Right renal pelvis (tissue), 4 donors: ENCODE results near the gene TMEM255B. TPM values are rescaled to one million over a fixed set of nuclear protein-coding genes. Genes with fewer than 3 reads are reported as not detected.
"Not testable (repeated sequence)": the region's sequence is repeated elsewhere in the genome, so short reads cannot be mapped to it uniquely, and the experiment has no call there.

ENCODE experiments used
- DNase-seq, 4 donors: peaks; one replicate each; pipeline ENCODE4 v3.0.0-alpha.2; 2013; ENCODE audit warnings: low read depth in 4 of 4, low spot score in 3 of 4, missing footprints in 1 of 4
- polyA plus RNA-seq, 4 donors: library from polyadenylated mRNA; unstranded; fragments of 120-200 nt; gene quantifications; one replicate each; pipeline ENCODE4 v1.2.1, GENCODE V29; 2013; ENCODE audit not compliant: insufficient read length in 4 of 4

TMEM255B gene
- polyA plus RNA-seq, 4 donors: 6.5 to 8.5 (median 7.7) TPM

DNA sequence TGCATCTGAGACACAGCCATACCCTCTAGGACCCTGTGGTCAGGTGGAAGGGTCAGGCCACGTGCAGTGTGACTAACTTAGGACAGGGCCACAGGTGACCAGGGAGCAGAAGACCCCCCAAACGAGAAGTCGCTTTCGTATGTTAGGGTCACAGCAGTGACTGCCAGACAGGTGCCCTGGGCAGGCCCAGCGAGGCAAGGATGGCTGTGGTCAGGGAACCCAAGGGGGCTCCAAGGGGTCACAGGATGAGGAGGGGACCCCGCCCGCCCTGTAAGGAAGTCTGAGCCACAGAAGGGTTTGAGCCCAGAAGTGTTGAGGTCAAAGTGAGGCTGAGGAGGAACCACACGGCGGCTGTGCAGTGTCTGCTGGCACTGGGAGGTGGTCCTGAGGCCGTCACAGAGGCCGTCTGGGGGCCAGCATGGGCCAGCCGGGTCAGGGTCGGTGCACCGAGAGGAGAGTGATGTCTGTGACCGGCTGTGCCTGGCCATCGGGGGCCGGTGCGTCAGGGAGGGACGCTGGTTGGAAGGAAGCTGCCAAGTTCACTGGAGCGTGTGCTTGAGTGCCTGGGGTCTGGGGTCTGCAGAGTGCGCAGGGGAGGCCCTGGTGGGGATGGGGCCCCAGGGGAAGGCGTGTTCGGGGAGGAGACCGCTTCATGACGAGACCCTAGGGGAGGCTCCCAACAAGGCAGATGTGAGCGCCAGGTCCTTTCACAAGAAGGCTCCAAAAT lies 24.8 kb upstream of the TMEM255B start:
- no peak for DNase-seq

DNA sequence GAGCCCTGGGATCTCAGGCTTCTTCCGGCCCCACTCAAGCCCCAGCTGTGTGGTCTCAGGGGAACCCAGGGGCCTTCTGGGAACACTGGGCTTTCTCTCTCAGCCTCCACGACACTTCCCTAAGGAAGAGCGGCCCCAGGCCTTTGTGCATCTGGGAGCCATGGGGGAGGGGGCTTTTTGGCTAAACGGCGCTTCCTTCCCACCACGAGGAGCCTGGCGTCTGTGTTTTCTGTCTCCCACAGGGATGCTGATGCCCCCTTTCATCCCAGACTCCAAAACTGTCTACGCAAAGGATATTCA lies 24.2 kb upstream of the TMEM255B start:
- DNase-seq: no peak

DNA sequence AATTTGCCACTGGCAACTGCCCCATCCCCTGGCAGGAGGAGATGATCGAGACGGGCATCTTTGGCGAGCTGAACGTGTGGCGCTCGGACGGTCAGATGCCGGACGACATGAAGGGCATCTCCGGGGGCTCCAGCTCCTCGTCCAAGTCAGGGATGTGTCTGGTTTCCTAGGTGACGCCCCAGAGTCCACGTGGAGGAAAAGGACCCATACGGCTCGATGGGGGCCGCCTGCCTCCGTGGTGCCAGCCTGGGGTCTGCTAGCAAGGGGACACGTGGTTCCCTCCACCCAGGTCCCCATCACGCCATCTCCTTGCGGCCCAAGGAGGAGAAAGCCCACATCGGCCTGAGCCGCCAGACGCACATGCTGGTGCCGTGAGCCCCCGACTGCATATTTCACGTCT lies 23.8 kb upstream of the TMEM255B start:
- no peak for DNase-seq

DNA sequence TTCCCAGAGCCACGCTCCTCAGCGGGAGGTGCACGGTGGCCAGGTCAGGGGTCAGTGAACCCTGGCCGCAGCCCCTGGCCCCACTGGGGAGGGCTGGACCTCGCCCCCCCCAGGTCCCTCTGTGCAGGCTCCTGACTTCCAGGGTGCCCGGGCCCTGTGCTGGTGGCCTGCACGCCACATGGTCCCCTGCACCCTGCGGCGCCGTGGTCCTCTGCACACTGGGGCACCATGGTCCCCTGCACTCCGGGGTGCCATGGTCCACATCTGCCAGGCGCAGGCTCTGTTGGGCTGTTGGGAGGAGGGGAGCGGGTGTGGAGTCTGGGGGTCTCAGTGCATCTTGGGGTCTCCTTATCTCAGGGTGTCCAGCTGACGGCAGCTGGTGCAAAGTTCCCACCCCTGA lies 23.3 kb upstream of the TMEM255B start:
- no peak for DNase-seq

DNA sequence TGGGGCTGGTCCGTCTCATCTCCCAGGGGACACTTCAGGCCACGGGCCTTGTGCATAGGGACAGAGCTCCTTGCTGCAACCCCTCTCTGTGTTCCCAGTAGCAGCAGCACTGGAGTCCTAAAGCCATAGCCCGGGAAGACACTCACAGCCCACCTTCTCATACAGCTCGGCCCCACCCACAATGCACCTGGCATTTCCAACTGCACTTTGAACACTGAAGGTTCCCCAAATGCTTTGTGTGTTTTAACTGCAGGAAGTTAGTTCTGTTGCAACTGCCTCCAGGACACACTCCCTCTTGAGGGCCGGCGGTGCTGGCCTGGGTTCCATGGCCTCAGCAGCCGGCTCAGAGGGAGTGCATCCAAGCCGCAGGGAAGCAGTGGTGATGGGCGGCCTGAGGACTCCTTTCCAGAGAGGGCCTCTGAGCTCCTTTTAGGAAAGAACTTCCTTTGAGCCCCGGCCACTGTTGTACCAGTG lies 22.7 kb upstream of the TMEM255B start:
- DNase-seq: no peak

DNA sequence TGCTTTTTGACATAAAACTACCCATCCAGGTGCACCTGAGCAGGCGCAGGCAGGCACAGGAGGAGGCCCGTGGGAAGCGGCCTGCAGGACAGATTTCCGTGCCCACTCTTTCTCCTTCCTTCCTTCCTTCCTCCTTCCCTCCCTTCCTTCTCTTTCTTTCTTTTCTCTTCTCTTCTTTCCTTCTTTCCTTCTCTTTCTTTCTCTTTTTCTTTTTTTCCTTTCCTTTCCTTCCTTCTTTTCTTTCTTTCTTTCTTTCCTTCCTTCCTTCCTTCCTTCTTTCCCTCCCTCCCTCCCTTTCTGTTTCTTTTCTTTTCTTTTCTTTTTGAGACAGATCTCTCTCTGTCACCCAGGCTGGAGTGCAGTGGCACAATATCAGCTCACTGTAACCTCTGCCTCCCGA lies 21.2 kb upstream of the TMEM255B start:
- DNase-seq: no peak

DNA sequence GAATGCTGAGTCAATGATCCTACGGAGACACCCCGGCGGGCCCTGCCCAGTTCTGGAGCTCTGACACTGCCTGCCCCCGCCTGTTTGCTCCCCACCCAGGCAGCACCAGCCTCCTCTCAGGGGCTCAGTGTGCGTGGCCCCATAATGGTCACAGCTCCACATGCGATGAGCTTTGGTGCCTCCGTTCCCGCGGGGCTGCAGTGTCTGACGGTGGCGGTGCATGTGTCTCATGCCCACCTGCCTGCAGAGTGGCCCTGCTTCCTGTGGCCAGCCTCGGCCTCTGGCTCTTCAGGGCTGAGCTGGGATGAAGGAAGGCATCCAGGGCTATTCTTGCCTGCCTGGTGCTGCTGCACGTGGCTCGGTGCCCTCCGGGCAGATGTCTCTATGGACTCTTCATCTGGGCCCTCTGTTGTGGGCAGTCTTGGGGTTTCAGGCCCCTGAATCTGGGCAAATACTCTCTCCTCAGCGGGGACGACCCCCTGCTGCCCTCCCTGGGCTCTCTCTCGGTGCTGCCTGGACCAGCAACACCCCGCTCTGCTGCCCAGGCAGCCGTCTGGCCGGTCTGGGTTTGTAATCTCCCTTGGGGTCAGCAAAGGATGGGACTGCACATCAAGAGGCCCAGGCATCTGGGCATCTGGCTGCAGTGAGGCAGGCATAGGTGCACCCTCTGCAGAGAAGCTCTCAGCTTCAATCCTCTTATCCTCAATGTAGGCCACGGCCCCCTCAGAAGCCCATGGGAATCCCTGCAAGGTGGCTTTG lies 19.3 kb upstream of the TMEM255B start:
- no peak for DNase-seq

DNA sequence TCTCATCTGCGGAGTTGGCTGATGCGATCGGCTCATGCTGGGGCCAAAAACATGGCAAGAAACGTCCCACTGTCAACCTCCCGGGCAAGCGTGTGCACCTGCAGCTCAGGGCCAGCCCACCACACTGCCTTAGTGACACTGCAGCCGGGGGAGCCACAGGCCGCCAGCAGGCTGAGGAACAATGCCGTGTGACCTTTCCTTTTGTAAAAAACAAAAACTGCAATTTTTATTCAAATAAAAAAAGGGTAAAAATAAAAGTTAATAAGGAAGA lies 18.8 kb upstream of the TMEM255B start:
- no peak for DNase-seq

DNA sequence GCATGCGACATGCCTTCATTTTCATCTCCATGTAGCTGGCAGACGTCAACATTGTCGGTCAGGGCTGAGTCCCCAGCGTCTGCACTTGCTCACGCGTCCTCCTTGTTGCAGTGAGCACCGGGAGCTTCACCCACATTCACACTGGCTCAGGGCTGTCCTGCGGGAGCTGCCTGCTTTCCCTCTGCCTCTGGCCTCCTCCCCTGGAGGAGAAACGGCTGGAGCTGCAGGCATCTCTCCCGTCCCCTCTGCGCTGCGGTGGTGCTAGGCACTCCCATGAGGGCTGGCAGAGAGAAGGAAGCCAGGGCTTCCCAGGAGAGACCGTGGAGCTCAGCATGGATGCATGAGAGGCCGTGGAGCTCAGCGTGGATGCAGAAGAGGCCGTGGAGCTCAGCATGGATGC lies 18.4 kb upstream of the TMEM255B start:
- DNase-seq: no peak

DNA sequence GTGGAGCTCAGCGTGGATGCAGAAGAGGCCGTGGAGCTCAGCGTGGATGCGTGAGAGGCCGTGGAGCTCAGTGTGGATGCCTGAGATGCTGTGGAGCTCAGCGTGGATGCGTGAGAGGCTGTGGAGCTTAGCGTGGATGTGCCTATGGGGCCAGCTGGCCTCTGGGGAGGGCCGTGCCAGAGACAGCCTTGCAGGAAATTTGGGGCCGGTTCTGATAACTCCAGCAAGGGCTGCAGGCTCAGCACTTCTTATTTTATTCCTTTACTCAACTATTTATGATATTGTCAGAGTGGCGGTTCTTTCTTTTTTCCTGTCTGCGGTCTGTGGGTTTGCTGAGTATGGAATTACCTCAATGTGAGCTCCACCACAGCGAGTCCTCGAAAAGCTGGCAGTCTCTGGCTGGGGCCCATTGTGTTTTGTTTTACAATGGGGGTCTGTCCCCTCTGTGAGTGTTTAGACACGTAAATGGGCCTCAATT lies 17.8 kb upstream of the TMEM255B start:
- no peak for DNase-seq

DNA sequence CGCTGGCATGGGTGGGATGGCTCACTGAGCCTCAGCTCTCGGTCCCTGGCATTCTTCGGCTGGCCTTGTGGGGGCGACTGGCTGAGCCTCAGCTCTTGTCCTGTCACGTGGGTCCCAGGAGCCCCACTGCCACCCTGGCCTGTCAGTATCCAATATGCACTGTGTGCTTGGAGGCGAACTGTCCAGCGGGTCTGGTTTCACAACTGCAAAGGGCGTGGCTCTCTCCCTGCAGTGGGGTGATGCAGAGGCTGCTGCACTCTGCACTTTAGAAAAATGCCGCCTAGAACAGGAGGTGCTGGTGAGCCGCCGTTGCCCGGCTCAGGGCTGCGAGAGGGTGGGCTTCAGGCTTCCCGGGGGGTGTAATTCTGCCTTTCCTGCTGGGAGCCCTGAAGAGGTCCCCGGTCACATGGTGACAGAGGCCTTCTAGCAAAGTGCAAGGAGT lies 17.0 kb upstream of the TMEM255B start:
- DNase-seq: peak in 2 of 4 donors; percentile 20 to 63

DNA sequence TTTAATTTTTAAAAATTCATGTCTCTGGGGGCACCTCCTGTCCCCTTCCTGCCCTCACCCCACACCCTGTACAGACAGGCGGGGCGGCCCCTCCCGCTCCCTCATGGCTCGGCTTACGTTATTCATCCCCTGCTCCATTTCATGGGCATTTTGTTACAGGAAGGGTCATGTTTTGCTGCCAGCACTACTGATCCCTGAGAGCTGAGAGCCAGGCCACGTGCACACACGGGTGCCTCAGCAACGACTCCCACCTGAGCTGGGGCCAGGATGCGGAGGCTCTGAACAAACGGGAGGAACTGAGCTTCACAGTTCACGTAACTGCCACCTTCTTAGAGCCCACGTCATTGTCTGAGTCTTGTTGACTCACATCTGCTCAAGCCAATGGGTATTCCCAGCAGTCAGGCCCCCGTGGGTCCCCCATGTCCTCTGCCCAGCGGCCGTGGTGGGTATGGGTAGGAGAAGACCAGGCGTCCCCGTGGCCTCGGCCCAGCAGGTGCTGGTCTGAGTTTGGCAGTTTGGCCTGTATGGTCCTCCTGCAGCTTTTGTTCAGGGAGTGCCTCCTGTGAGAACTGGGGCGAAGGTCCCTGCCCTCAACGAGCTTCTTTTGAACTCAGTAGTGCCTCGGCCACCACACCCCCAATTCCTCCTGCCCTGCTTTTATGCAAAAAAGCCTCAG lies 16.4 kb upstream of the TMEM255B start:
- DNase-seq: no peak

DNA sequence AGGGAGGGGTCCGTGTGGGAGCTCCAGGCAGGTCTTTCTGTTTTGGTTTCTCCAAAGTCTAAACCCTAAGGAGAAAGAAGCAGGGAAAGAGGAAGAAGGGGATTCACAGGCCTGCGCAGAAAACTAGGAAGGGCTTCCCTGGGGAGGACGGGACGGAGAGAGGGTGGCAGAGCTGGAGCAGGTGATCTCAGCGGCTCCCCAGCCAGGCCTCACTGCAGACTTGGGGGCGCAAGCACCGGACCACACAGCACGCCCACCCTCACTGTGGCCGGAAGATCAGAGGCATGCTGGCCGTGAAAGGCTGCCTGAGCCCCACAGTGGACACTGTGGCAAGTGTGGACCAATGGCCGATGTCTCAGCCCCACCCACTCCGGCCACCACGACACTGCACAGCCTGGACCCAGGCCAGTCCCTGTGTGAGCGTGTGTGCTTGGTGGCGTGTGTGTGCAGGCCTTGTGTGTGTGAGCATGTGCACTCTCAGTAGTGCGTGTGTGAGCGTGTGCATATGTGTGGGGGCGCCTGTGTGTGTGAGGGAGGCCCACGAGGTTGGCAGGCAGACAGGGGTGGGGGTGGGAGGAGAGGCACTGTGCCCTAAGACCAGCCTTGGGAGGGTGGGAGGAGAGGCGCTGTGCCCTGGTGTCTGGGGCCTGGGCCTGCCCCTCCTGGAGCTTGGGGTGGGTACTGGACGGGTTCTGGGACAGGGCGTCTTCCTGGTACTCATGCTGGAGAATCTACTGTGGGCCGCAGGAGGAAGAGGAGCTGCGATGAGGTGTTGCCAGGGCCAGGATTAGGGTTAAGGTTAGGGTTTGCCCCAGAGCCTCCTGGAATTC lies 15.4 kb upstream of the TMEM255B start:
- no peak for DNase-seq

DNA sequence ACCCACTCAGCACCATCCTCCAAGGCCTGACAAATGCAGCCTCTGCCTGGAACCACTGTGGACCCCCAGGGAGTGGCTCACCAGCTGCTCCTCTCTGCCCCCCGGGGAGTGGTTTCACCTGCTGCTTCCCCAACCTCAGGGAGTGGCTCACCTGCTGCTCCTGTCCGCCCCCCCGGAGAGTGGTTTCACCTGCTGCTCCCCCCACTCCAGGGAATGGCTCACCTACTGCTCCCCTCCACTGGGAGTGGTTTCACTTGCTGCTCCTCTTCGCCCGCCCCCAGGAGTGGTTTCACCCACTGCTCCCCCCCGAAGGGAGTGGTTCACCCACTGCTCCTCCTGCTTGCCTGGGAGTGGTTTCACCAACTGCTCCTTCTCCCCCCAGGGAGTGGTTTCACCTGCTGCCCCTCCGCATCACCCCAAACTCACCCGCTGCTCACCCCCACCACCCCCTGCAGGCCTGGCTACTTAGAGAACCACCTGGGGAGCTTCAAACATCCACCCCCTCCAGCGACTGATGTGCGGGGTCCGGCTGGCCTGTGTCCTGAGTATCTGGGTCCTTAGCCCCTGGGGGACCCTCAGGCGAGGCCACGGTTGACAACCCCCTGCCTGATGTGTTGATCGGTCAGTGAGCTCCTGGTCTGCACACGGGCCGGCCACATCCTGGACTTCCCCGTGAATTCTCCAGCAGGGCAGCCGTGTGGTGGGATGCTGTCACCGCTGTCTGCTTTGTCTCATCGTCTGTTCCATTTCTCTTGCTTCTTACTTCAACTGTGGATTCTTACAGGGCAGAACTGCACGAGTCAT lies 14.6 kb upstream of the TMEM255B start:
- DNase-seq: no peak

DNA sequence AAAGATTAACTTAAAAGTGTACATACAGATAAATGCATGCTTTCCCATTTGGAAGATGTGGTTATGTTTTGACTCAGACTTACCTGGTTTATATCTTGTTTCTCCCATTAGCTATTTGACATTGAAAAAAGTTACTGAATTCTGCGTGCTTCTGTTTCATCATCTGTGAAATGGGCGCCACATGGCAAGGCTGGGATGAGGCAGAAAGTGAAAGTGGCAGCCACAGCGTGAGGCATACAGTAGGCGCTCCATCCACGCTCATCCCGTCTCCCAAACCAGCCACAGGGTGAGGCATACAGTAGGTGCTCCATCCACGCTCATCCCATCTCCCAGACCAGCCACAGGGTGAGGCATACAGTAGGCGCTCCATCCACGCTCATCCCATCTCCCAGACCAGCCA lies 14.0 kb upstream of the TMEM255B start:
- DNase-seq: no peak

DNA sequence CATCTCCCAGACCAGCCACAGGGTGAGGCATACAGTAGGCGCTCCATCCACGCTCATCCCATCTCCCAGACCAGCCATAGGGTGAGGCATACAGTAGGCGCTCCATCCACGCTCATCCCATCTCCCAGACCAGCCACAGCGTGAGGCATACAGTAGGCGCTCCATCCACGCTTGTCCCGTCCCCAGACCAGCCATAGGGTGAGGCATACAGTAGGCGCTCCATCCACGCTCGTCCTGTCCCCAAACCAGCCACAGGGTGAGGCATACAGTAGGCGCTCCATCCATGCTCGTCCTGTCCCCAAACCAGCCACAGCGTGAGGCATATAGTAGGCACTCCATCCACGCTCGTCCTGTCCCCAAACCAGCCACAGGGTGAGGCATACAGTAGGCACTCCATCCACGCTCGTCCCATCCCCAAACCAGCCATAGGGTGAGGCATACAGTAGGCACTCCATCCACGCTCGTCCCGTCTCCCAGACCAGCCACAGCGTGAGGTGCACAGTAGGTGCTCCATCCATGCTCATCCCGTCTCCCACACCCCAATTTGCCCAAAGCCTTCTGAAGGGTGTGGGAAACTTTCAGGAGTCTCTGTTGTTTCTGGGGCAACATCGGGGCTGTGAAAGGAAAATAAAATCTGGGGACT lies 13.4 kb upstream of the TMEM255B start:
- DNase-seq: not testable (repeated sequence)

DNA sequence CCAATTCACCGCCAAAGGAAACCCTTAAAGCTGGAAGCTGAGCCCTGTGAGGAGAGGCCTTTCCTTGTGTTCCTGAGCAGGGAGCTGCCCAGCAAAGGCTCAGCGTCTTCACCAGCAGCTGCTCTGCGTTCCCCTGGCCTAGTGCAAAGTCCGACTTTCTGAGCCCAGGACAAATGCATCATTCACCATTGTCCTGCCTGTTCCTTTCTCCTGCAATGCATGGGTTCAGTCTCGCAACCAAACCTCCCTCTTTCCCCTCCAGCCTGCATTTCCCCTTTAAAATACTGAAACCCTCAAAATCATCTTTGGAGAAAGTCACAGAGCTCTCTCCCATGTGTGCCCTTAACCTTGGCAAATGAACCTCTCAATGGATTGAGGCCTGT lies 12.9 kb upstream of the TMEM255B start:
- DNase-seq: no peak

DNA sequence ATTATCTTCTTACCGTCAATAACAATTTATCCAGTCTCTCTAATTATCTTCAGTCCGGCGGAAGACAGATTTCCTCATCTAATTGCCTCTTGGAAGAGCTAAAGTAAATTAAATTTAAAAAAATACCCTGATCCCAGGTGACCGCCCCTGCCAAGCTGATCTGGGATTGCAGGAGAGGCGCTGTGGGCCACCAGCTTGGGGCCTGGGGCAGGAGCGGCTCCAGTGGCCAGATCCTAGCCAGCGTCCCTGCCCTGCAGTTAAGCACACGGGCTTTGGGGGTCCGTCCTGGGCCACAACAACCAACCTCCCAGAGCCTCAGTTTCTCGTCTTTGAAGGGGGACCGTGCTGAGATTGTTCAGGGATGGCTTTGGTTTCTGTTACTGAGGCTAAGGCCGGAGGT lies 12.4 kb upstream of the TMEM255B start:
- DNase-seq: no peak

DNA sequence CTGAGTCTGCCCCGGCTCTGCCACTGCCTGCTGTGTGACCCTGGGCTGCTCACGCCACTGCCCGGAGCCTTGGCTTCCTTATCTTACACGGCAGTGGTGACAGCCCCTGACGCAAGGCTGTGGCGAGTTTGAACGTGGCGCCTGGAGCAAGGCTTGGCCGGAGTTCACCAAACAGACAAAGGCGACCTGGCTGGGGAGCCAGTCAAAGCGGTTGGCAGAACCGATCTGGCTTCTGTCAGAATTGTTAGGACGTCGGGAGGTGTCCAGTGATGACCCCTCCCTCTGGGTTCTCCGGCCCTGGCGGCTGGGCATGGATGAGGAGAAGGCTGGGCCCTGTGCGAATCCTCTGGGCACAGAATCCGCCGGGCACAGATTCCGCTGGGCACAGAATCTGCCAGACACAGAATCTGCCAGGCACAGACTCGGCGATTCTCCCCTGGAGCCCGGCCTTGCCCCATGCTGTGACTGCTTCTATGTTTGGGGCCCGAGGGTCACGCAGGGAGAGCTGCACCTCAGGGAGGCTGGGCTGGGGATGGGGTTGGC lies 11.7 kb upstream of the TMEM255B start:
- no peak for DNase-seq
